ENCODE results near the gene LAIR1. TPM values are rescaled to one million over a fixed set of nuclear protein-coding genes. Genes with fewer than 3 reads are reported as not detected.
"Not testable (repeated sequence)": the region's sequence is repeated elsewhere in the genome, so short reads cannot be mapped to it uniquely, and the experiment has no call there.

Gene LAIR1
- polyA plus RNA-seq, 1 of the 3 experiments (the other 2 are of a cell fraction), result not detected

GRCh38 chr19:54329476-54330165, 35.1 kb downstream of the LAIR1 start:
- H4K20me1 ChIP-seq (ENCODE audit: insufficient read depth), result no peaks in the 10 kb centered on the region
- DNase-seq, result no peak
- H3K27ac ChIP-seq (ENCODE audit: low read depth in 2 of 2, low read length in 1 of 2), result no peak overlapping the region
- H3F3A ChIP-seq (replicated peaks; ENCODE audit: insufficient read depth), result no peaks in the 10 kb centered on the region
- H2AFZ ChIP-seq (ENCODE audit: low read depth), result no peak overlapping the region
- H3K4me1 ChIP-seq (ENCODE audit: control insufficient read depth in 1 of 2, insufficient read depth in 2 of 2, low read depth in 1 of 2, low read length in 1 of 2), result no peaks in the 10 kb centered on the region
- WGBS (ENCODE audit: low lambda C conversion rate), result 3% methylated on average over 13 of the region's 14 CpGs
- H3K9me3 ChIP-seq, result no peaks in the 10 kb centered on the region
- no peak overlapping the region for H3K4me3 ChIP-seq (ENCODE audit: low read depth in 2 of 2, low read length in 1 of 2)
- no peaks in the 10 kb centered on the region for H3K36me3 ChIP-seq (replicated peaks in 1 of 2; ENCODE audit: control insufficient read depth in 1 of 2, insufficient read depth in 2 of 2, low read length in 1 of 2)
- ChIA-PET CTCF (interaction anchor here (0.6 kb wide), 1 partner anchor 911 kb away, joined by 3 read pairs; no protein-coding TSS in a partner anchor), POLR2A (no interaction called here)
- peaks cover 59% of the 10 kb centered on the region for H3K27me3 ChIP-seq (ENCODE audit: insufficient read depth)
- TF ChIP-seq NRF1 (IDR thresholded peaks at IDR 0.05; ENCODE audit: low read depth, low read length) (no peak), ELF1 (IDR thresholded peaks at IDR 0.05) (no peak), MEF2A (IDR thresholded peaks at IDR 0.05; ENCODE audit: borderline replicate concordance, low read depth) (no peak)
- TF ChIP-seq, protein P1, sequence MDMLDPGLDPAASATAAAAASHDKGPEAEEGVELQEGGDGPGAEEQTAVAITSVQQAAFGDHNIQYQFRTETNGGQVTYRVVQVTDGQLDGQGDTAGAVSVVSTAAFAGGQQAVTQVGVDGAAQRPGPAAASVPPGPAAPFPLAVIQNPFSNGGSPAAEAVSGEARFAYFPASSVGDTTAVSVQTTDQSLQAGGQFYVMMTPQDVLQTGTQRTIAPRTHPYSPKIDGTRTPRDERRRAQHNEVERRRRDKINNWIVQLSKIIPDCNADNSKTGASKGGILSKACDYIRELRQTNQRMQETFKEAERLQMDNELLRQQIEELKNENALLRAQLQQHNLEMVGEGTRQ (IDR thresholded peaks at IDR 0.05; ENCODE audit: borderline replicate concordance, low read depth, low read length), result no peak
- TF ChIP-seq, protein P2, sequence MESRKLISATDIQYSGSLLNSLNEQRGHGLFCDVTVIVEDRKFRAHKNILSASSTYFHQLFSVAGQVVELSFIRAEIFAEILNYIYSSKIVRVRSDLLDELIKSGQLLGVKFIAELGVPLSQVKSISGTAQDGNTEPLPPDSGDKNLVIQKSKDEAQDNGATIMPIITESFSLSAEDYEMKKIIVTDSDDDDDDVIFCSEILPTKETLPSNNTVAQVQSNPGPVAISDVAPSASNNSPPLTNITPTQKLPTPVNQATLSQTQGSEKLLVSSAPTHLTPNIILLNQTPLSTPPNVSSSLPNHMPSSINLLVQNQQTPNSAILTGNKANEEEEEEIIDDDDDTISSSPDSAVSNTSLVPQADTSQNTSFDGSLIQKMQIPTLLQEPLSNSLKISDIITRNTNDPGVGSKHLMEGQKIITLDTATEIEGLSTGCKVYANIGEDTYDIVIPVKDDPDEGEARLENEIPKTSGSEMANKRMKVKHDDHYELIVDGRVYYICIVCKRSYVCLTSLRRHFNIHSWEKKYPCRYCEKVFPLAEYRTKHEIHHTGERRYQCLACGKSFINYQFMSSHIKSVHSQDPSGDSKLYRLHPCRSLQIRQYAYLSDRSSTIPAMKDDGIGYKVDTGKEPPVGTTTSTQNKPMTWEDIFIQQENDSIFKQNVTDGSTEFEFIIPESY (IDR thresholded peaks at IDR 0.05; ENCODE audit: borderline replicate concordance, low read depth), result no peak
- no peaks in the 10 kb centered on the region for H3K79me2 ChIP-seq (ENCODE audit: insufficient read depth)
- H3K9ac ChIP-seq, result no peak overlapping the region
- H3K4me2 ChIP-seq, result no peak overlapping the region
- H3K9me2 ChIP-seq, result no peaks in the 10 kb centered on the region

GRCh38 chr19:54328781-54329180, 36.0 kb downstream of the LAIR1 start:
- POLR2A ChIA-PET; H3K9me2 ChIP-seq; H2AFZ ChIP-seq (ENCODE audit: low read depth); H4K20me1 ChIP-seq (ENCODE audit: insufficient read depth); CTCF ChIA-PET; H3K4me2 ChIP-seq; H3K79me2 ChIP-seq (ENCODE audit: insufficient read depth); H3K36me3 ChIP-seq (replicated peaks in 1 of 2; ENCODE audit: control insufficient read depth in 1 of 2, insufficient read depth in 2 of 2, low read length in 1 of 2); H3K4me1 ChIP-seq (ENCODE audit: control insufficient read depth in 1 of 2, insufficient read depth in 2 of 2, low read depth in 1 of 2, low read length in 1 of 2); H3K4me3 ChIP-seq (ENCODE audit: low read depth in 2 of 2, low read length in 1 of 2); H3F3A ChIP-seq (replicated peaks; ENCODE audit: insufficient read depth); DNase-seq; H3K9ac ChIP-seq; H3K9me3 ChIP-seq; H3K27ac ChIP-seq (ENCODE audit: low read depth in 2 of 2, low read length in 1 of 2): not testable (repeated sequence)
- WGBS (ENCODE audit: low lambda C conversion rate), result 8% methylated on average over 5 of the region's 5 CpGs
- H3K27me3 ChIP-seq (ENCODE audit: insufficient read depth), result peaks cover 51% of the 10 kb centered on the region

DNA sequence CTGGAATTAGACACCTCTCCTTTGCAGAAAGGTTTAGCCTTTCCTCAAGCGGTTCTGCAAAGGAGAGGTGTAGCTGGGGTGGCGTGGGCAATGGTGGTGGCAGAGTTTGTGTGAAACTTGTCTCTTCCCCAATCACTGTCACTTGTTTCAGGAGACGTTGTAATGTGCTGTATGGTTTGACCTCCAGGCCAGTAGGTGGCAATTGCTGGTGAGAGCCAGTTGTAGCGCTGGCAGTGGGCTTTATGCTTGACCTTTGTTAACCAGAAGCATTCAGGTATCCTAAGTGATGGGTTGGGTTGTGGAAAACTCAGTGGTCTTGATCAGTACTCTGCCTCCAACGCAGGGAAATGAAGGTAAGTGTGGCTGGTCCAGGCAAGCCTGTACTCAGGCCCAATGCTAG, 39.1 kb downstream of the LAIR1 start:
- CTCF ChIA-PET, result interaction anchor here (0.8 to 2.2 kb wide), 7 partner anchors 12 to 104 kb away, joined by 3 to 6 read pairs (median 3); partner anchors contain the start of genes LILRA4 and LILRA5
- no peak for DNase-seq

More for the DNA sequence above, 39.1 kb downstream of the LAIR1 start:
- Histone ChIP-seq H3K4me3 (ENCODE audit: low read depth in 2 of 2, low read length in 1 of 2) (no peak overlapping the region), H3K4me2 (no peak overlapping the region), H3K4me1 (ENCODE audit: control insufficient read depth in 1 of 2, insufficient read depth in 2 of 2, low read depth in 1 of 2, low read length in 1 of 2) (no peaks in the 10 kb centered on the region), H3K36me3 (replicated peaks in 1 of 2; ENCODE audit: control insufficient read depth in 1 of 2, insufficient read depth in 2 of 2, low read length in 1 of 2) (no peaks in the 10 kb centered on the region), H3K9me3 (no peaks in the 10 kb centered on the region), H3K9ac (no peak overlapping the region), H3K9me2 (no peaks in the 10 kb centered on the region), H3F3A (replicated peaks; ENCODE audit: insufficient read depth) (no peaks in the 10 kb centered on the region), H3K27me3 (ENCODE audit: insufficient read depth) (peaks cover 47% of the 10 kb centered on the region), H4K20me1 (ENCODE audit: insufficient read depth) (no peaks in the 10 kb centered on the region), H3K27ac (ENCODE audit: low read depth in 2 of 2, low read length in 1 of 2) (no peak overlapping the region), H2AFZ (ENCODE audit: low read depth) (no peak overlapping the region), H3K79me2 (ENCODE audit: insufficient read depth) (no peaks in the 10 kb centered on the region)
- POLR2A ChIA-PET, result no interaction called here
- WGBS (ENCODE audit: low lambda C conversion rate), result 16% methylated on average over 5 of the region's 5 CpGs
- no peak for TF ChIP-seq TAF1 (IDR thresholded peaks at IDR 0.05; ENCODE audit: borderline replicate concordance, low read depth, low read length)
- TF ChIP-seq FOXJ3 (CRISPR knock-in tag; IDR thresholded peaks at IDR 0.05), result no peak
- TF ChIP-seq, protein P3, sequence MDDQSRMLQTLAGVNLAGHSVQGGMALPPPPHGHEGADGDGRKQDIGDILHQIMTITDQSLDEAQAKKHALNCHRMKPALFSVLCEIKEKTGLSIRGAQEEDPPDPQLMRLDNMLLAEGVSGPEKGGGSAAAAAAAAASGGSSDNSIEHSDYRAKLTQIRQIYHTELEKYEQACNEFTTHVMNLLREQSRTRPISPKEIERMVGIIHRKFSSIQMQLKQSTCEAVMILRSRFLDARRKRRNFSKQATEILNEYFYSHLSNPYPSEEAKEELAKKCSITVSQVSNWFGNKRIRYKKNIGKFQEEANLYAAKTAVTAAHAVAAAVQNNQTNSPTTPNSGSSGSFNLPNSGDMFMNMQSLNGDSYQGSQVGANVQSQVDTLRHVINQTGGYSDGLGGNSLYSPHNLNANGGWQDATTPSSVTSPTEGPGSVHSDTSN (IDR thresholded peaks at IDR 0.05), result no peak
- TF ChIP-seq NFIC (IDR thresholded peaks at IDR 0.05; ENCODE audit: borderline replicate concordance), result no peak
- no peak for TF ChIP-seq CTCF (IDR thresholded peaks at IDR 0.05)
